Myocyte (in vitro differentiated cells): ENCODE measurements around the gene ZNF136. TPM values are rescaled to one million over a fixed set of nuclear protein-coding genes. Genes with fewer than 3 reads are reported as not detected.
A peak's percentile ranks its signal among the peaks of the same experiment; 100 is the strongest.

Experiments used
- DNase-seq: peaks from one replicate; pipeline ENCODE4 v3.0.0-alpha.2; 2012; ENCODE audit warnings: low read depth
- total RNA-seq: library from RNA; depleted of rRNA; stranded (reverse); fragments of >200 nt; gene quantifications from 2 replicates; pipeline ENCODE4 v1.2.3, GENCODE V29; 2014

Gene ZNF136
- total RNA-seq, 1 donor from 2014 or later: 5.1 TPM

GRCh38 chr19:12187625-12188024 is 24.7 kb downstream of the ZNF136 start:
- DNase-seq: no peak

- DNase-seq: no peak
These were observed 32.2 kb downstream of the ZNF136 start for GRCh38 chr19:12194827-12195731.

GRCh38 chr19:12198136-12198535 is 35.2 kb downstream of the ZNF136 start:
- no peak for DNase-seq

- peak; percentile 16 for DNase-seq
These were observed 37.0 kb downstream of the ZNF136 start for GRCh38 chr19:12199757-12200419.

GRCh38 chr19:12202250-12202649 is 39.4 kb downstream of the ZNF136 start:
- no peak for DNase-seq

GRCh38 chr19:12205296-12205695 is 42.4 kb downstream of the ZNF136 start:
- no peak for DNase-seq

GRCh38 chr19:12208221-12208620 is 45.3 kb downstream of the ZNF136 start:
- no peak for DNase-seq

- DNase-seq: no peak
These were observed 54.4 kb downstream of the ZNF136 start for GRCh38 chr19:12217332-12217731.

- no peak for DNase-seq
These were observed 60.2 kb downstream of the ZNF136 start for GRCh38 chr19:12222980-12223630.

GRCh38 chr19:12224676-12225075 is 61.8 kb downstream of the ZNF136 start:
- DNase-seq: peak; percentile 72

GRCh38 chr19:12229990-12230389 is 67.1 kb downstream of the ZNF136 start:
- DNase-seq: peak; percentile 29

- DNase-seq: peak; percentile 66
These were observed 68.1 kb downstream of the ZNF136 start for GRCh38 chr19:12230751-12231733.

- DNase-seq: peak; percentile 76
These were observed 70.1 kb downstream of the ZNF136 start for GRCh38 chr19:12232961-12233360.

- no peak for DNase-seq
These were observed 74.4 kb downstream of the ZNF136 start for GRCh38 chr19:12237143-12237839.

Other genes starting within 250 kb of the ZNF136 start
- gene ZNF700, start 238.0 kb upstream of the ZNF136 start, total RNA-seq: 7.4 and 10.1 TPM in 2 replicates
- 0.59 and 1.4 TPM in 2 replicates for gene ZNF763, start 198.1 kb upstream of the ZNF136 start, total RNA-seq
- gene ZNF433, start 127.4 kb upstream of the ZNF136 start, total RNA-seq: 10.5 and 11.1 TPM in 2 replicates
- gene ZNF878, start 110.1 kb upstream of the ZNF136 start, total RNA-seq: 0.31 TPM in 1 of 2 replicates, not detected in the other
- 3.1 and 4.0 TPM in 2 replicates for gene ZNF844, start 98.4 kb upstream of the ZNF136 start, total RNA-seq
- gene ZNF20, start 22.7 kb upstream of the ZNF136 start, total RNA-seq: 2.0 and 3.0 TPM in 2 replicates
- 6.3 and 9.5 TPM in 2 replicates for gene ZNF625, start 6.4 kb upstream of the ZNF136 start, total RNA-seq
- gene ZNF44, start 131.8 kb downstream of the ZNF136 start, total RNA-seq: 8.2 and 8.7 TPM in 2 replicates
- gene ZNF563, start 170.5 kb downstream of the ZNF136 start, total RNA-seq: 3.4 and 4.3 TPM in 2 replicates
- 2.8 and 3.7 TPM in 2 replicates for gene ZNF442, start 202.6 kb downstream of the ZNF136 start, total RNA-seq
- 3.3 and 3.9 TPM in 2 replicates for gene ZNF799, start 238.2 kb downstream of the ZNF136 start, total RNA-seq